ENCODE measurements around the gene S100A8. TPM values are rescaled to one million over a fixed set of nuclear protein-coding genes. Genes with fewer than 3 reads are reported as not detected.

S100A8 gene
- total RNA-seq, 2 experiments from 2014 or later, result not detected

GRCh38 chr1:153393926-153394325, 3.1 kb upstream of the S100A8 start:
- H3K9me3 Mint-ChIP-seq (ENCODE audit: low read depth), result no peaks in the 10 kb centered on the region

DNA sequence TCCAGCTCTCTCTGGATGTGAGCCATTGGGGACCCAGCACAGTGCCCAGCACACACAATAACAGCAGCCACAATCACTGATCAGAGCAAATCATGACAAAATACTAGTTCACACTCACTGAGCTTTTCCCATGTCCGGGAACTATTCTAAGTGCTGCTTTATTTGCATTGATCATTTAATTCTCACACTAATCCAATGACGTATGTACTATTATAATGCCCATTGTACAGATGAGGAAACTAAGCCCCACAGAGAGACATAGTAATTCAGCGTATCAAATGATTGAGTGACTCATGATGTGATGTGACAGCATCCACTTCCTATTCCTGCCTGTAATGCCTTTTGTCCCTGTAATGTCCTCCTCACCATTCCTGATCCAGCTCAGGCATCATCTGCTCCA, 1.9 kb upstream of the S100A8 start:
- H3K36me3 Mint-ChIP-seq, result no peaks in the 10 kb centered on the region
- H3K27me3 Mint-ChIP-seq, result peaks cover 12% of the 10 kb centered on the region
- H3K4me3 Mint-ChIP-seq, result no peak overlapping the region
- no peak for DNase-seq
- CTCF ChIA-PET, result interaction anchor here (1.1 kb wide), 1 partner anchor 102 kb away, joined by 3 read pairs; no protein-coding TSS in a partner anchor
- H3K27ac Mint-ChIP-seq, result no peak overlapping the region
- no peaks in the 10 kb centered on the region for H3K4me1 Mint-ChIP-seq
- ATAC-seq, result no peak
- no peaks in the 10 kb centered on the region for H3K9me3 Mint-ChIP-seq (ENCODE audit: low read depth)

More at GRCh38 chr1:153393926-153394325, 3.1 kb upstream of the S100A8 start:
- Mint-ChIP-seq H3K4me3 (no peak overlapping the region), H3K36me3 (no peaks in the 10 kb centered on the region), H3K27ac (no peak overlapping the region), H3K4me1 (no peaks in the 10 kb centered on the region), H3K27me3 (peaks cover 12% of the 10 kb centered on the region)
- ATAC-seq, result no peak
- CTCF ChIA-PET, result no interaction called here
- DNase-seq, result no peak

DNA sequence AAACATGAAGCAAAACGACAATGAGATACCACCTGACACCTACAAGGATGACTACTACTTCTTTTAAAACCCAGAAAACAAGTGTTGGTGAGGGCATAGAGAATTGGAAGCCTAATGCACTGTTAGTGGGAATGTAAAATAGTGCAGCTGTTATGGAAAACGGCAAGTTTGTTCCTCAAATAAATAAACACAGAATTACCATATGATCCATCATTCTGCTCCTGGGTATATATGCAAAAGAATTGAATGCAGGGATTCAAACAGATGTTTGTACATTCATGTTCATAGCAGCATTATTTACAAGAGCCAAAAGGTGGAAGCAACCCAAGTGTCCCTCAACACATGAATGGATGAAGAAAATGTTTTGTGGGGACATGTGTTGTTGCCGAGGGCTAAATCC, 1.4 kb upstream of the S100A8 start:
- CTCF ChIA-PET, result interaction anchor here (1.1 kb wide), 1 partner anchor 102 kb away, joined by 3 read pairs; no protein-coding TSS in a partner anchor
- no peak for DNase-seq
- Mint-ChIP-seq H3K36me3 (no peaks in the 10 kb centered on the region), H3K27me3 (peaks cover 12% of the 10 kb centered on the region), H3K27ac (no peak overlapping the region), H3K4me1 (no peaks in the 10 kb centered on the region), H3K4me3 (no peak overlapping the region), H3K9me3 (ENCODE audit: low read depth) (no peaks in the 10 kb centered on the region)
- no peak for ATAC-seq

- CTCF ChIA-PET, result no interaction called here
- H3K9me3 Mint-ChIP-seq (ENCODE audit: low read depth), result no peaks in the 10 kb centered on the region
- no peak overlapping the region for H3K27ac Mint-ChIP-seq
- H3K4me1 Mint-ChIP-seq, result peaks cover 10% of the 10 kb centered on the region
- no peak for ATAC-seq
- H3K36me3 Mint-ChIP-seq, result no peaks in the 10 kb centered on the region
- no peak for DNase-seq
- peaks cover 12% of the 10 kb centered on the region for H3K27me3 Mint-ChIP-seq
- H3K4me3 Mint-ChIP-seq, result no peak overlapping the region
Observed at GRCh38 chr1:153389973-153390879, 647 bp downstream of the S100A8 start.

GRCh38 chr1:153389401-153389800, 1.5 kb downstream of the S100A8 start:
- H3K27ac Mint-ChIP-seq, result no peak overlapping the region
- no peak for DNase-seq
- H3K9me3 Mint-ChIP-seq (ENCODE audit: low read depth), result no peaks in the 10 kb centered on the region
- H3K36me3 Mint-ChIP-seq, result no peaks in the 10 kb centered on the region
- peaks cover 10% of the 10 kb centered on the region for H3K4me1 Mint-ChIP-seq
- peaks cover 18% of the 10 kb centered on the region for H3K27me3 Mint-ChIP-seq
- CTCF ChIA-PET, result no interaction called here
- H3K4me3 Mint-ChIP-seq, result no peak overlapping the region
- no peak for ATAC-seq

GRCh38 chr1:153387785-153388184, 3.1 kb downstream of the S100A8 start:
- Mint-ChIP-seq H3K9me3 (ENCODE audit: low read depth) (no peaks in the 10 kb centered on the region), H3K4me1 (peaks cover 10% of the 10 kb centered on the region), H3K27me3 (peaks cover 26% of the 10 kb centered on the region), H3K36me3 (no peaks in the 10 kb centered on the region), H3K27ac (no peak overlapping the region), H3K4me3 (no peak overlapping the region)
- no peak for ATAC-seq
- DNase-seq, result no peak
- CTCF ChIA-PET, result interaction anchor here (1.0 kb wide), 1 partner anchor 15 kb away, joined by 3 read pairs; no protein-coding TSS in a partner anchor

GRCh38 chr1:153387001-153387400, 3.9 kb downstream of the S100A8 start:
- Mint-ChIP-seq H3K4me1 (peaks cover 10% of the 10 kb centered on the region), H3K9me3 (ENCODE audit: low read depth) (no peaks in the 10 kb centered on the region), H3K36me3 (no peaks in the 10 kb centered on the region), H3K27ac (no peak overlapping the region), H3K4me3 (no peak overlapping the region), H3K27me3 (peaks cover 31% of the 10 kb centered on the region)
- CTCF ChIA-PET, result interaction anchor here (1.0 kb wide), 1 partner anchor 14 kb away, joined by 3 read pairs; no protein-coding TSS in a partner anchor
- no peak for DNase-seq
- ATAC-seq, result no peak

GRCh38 chr1:153386500-153386901, 4.4 kb downstream of the S100A8 start:
- H3K27me3 Mint-ChIP-seq, result peaks cover 35% of the 10 kb centered on the region
- H3K27ac Mint-ChIP-seq, result no peak overlapping the region
- CTCF ChIA-PET, result no interaction called here

DNA sequence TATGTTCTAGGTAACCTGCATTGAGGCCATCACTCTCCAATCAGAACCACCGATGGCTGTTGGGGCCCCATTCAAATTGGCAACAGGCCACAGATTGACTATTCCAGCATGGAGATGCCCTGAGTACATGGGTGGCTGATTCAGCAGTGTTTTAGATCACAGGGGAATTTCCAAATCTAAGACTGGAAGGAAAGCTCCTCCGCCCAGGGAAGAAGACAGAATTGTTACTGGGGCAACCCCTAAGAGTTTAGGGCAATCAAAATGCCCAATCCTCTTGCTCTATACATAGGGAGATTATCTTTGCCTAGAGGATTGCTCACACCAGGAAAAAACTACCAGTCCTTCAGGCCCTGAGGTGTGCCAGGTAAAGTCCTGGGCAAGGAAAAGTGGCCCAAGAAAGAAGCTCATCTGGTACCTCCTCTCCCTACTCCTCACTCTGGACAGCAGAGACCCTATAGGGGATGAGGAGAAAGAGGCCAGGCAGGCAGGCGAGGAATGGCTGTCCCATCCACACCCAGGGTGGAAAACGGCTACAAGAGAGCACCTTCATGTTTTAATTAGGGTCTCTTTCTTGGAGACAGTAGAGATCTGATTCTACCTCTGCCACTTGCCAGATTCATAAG, 5.8 kb downstream of the S100A8 start:
- peaks cover 10% of the 10 kb centered on the region for H3K4me1 Mint-ChIP-seq
- DNase-seq, result no peak
- no peak overlapping the region for H3K4me3 Mint-ChIP-seq
- H3K27me3 Mint-ChIP-seq, result peaks cover 40% of the 10 kb centered on the region
- no peaks in the 10 kb centered on the region for H3K36me3 Mint-ChIP-seq
- no peak overlapping the region for H3K27ac Mint-ChIP-seq
- H3K9me3 Mint-ChIP-seq (ENCODE audit: low read depth), result no peaks in the 10 kb centered on the region
- CTCF ChIA-PET, result no interaction called here
- no peak for ATAC-seq

More at GRCh38 chr1:153386500-153386901, 4.4 kb downstream of the S100A8 start:
- ATAC-seq (no peak), DNase-seq (no peak)
- Mint-ChIP-seq H3K4me3 (no peak overlapping the region), H3K9me3 (ENCODE audit: low read depth) (no peaks in the 10 kb centered on the region), H3K36me3 (no peaks in the 10 kb centered on the region), H3K4me1 (peaks cover 10% of the 10 kb centered on the region)

DNA sequence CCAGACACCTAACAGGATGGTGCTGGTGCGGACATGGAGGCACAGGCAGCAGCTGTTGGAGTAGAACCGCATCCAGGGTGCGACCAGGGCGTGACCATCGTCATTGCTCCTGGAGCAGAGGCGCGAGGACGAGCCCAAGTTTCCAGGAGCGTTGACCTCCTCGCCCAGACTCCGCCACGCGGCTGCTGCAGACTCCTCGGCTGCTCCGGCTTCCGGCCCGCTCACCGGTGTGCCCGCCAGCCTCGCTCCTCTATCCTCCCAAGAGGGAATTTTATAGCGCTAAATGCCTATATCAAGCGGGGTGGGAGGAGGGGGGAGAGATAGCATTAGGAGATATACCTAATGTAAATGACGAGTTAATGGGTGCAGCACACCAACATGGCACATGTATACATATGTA, 10.2 kb downstream of the S100A8 start:
- H3K27ac Mint-ChIP-seq, result no peak overlapping the region
- no peaks in the 10 kb centered on the region for H3K36me3 Mint-ChIP-seq

DNA sequence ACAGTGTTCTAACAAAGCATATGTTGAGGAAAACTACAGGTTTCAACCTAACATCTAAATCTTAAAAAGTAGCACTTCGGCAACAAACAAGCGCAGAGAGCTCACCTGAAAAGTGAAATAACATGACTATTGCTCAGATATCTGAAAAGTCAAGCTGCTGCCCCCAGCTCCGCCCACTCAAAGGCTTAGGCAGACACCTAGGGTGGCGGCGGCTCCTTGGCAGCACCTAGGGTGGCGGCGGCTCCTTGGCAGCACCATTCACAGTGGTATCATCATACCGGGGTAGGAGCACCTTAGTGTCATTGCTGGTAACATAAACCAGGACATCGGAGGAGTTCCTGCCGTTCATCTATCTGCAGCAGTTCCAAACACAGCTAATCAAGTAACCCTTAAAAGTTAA, 11.3 kb downstream of the S100A8 start:
- Mint-ChIP-seq H3K27ac (no peak overlapping the region), H3K27me3 (peaks cover 54% of the 10 kb centered on the region), H3K36me3 (no peaks in the 10 kb centered on the region), H3K4me3 (no peak overlapping the region), H3K4me1 (no peaks in the 10 kb centered on the region), H3K9me3 (ENCODE audit: low read depth) (no peaks in the 10 kb centered on the region)
- ATAC-seq (no peak), DNase-seq (no peak)
- CTCF ChIA-PET, result interaction anchor here (1.3 kb wide), 1 partner anchor 115 kb away, joined by 4 read pairs; no protein-coding TSS in a partner anchor

More for the DNA sequence above, 10.2 kb downstream of the S100A8 start:
- Mint-ChIP-seq H3K27me3 (peaks cover 59% of the 10 kb centered on the region), H3K4me1 (no peaks in the 10 kb centered on the region), H3K4me3 (no peak overlapping the region), H3K9me3 (ENCODE audit: low read depth) (no peaks in the 10 kb centered on the region)
- CTCF ChIA-PET, result no interaction called here
- ATAC-seq, result no peak
- DNase-seq, result no peak

- CTCF ChIA-PET, result interaction anchor here (1.5 to 2.0 kb wide), 2 partner anchors 22 to 119 kb away, joined by 3 to 4 read pairs; no protein-coding TSS in a partner anchor
- Mint-ChIP-seq H3K9me3 (ENCODE audit: low read depth) (no peaks in the 10 kb centered on the region), H3K4me3 (no peak within 1 kb of the TSS)
Observed at GRCh38 chr1:153375511-153375910, 15.4 kb downstream of the S100A8 start, which contains the start of gene S100A12. TSS of gene S100A12 (minus strand) at chr1:153375621. CDS start at chr1:153374592, 1,029 bp downstream.

GRCh38 chr1:153374071-153374470, 16.8 kb downstream of the S100A8 start:
- ATAC-seq, result no peak
- no peak overlapping the region for H3K27ac Mint-ChIP-seq
- no peak overlapping the region for H3K4me3 Mint-ChIP-seq
- CTCF ChIA-PET, result no interaction called here
- H3K27me3 Mint-ChIP-seq, result peaks cover 35% of the 10 kb centered on the region
- no peaks in the 10 kb centered on the region for H3K36me3 Mint-ChIP-seq
- no peaks in the 10 kb centered on the region for H3K4me1 Mint-ChIP-seq
- no peak for DNase-seq
- no peaks in the 10 kb centered on the region for H3K9me3 Mint-ChIP-seq (ENCODE audit: low read depth)

More at GRCh38 chr1:153375511-153375910, 15.4 kb downstream of the S100A8 start, which contains the start of gene S100A12:
- ATAC-seq (no peak), DNase-seq (no peak)
- H3K27me3 Mint-ChIP-seq, result peaks cover 28% of the 10 kb centered on the region
- H3K4me1 Mint-ChIP-seq, result no peaks in the 10 kb centered on the region
- H3K27ac Mint-ChIP-seq, result no peak within 1 kb of the TSS
- H3K36me3 Mint-ChIP-seq, result no peaks in the 10 kb centered on the region

All from activated CD8-positive, alpha-beta memory T cell treated with anti-CD3 and anti-CD28 coated beads, Interleukin-2, amount 10 ng/mL, durations not matched to agents 7 days and 5 days (primary cell).